ENCODE data around the gene KRTAP10-8.
"Not testable (repeated sequence)": the region's sequence is repeated elsewhere in the genome, so short reads cannot be mapped to it uniquely, and the experiment has no call there.

KRTAP10-8 gene

DNA sequence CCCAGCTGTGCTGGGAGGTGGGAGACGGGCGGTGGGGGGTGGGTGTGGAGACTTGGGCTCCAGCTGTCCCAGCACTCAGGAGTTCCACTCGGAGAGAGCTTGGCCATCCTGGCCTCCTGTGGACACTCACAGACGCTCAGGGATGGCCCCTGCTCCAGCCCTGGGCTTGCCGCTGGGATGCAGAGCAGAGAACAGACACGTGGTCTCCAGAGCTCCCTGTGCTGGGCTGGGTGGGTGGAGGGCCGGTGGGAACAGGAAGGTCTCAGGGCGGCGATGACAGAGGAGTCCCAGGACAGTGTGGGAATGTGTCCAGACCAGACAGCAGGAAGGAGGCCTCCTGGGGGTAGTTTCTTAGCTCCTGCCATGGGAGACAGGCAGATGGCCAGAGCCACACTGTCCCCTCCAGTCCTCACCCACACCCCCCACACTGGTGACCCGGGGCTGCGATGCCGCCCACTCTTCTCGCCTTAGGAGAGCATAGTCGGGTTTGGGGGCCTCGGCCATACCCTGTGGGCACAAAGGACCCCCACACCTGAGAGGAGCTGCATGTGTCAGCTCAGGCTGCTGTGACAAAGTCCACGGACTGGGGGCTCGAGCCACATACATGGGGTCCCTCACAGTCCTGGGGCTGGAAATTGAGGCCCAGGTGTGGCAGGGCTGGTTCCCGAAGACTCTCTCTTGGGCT is 17.0 kb downstream of the KRTAP10-8 start:
- in situ Hi-C loops (cut with HindIII; ENCODE audit: low pct_ligation_motif_present, low sequenced_read_pairs) = no loop called here
- TF ChIP-seq, protein P1, sequence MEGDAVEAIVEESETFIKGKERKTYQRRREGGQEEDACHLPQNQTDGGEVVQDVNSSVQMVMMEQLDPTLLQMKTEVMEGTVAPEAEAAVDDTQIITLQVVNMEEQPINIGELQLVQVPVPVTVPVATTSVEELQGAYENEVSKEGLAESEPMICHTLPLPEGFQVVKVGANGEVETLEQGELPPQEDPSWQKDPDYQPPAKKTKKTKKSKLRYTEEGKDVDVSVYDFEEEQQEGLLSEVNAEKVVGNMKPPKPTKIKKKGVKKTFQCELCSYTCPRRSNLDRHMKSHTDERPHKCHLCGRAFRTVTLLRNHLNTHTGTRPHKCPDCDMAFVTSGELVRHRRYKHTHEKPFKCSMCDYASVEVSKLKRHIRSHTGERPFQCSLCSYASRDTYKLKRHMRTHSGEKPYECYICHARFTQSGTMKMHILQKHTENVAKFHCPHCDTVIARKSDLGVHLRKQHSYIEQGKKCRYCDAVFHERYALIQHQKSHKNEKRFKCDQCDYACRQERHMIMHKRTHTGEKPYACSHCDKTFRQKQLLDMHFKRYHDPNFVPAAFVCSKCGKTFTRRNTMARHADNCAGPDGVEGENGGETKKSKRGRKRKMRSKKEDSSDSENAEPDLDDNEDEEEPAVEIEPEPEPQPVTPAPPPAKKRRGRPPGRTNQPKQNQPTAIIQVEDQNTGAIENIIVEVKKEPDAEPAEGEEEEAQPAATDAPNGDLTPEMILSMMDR (IDR thresholded peaks at IDR 0.05; ENCODE audit: low read depth, low read length, missing control alignments) = no peak
- Histone ChIP-seq H3K4me3 (ENCODE audit: low read depth, low read length) (no peak overlapping the region), H3K27me3 (replicated peaks) (no peaks in the 10 kb centered on the region), H3K27ac (no peak overlapping the region), H3K36me3 (replicated peaks) (no peaks in the 10 kb centered on the region)
- DNase-seq = no peak

DNA sequence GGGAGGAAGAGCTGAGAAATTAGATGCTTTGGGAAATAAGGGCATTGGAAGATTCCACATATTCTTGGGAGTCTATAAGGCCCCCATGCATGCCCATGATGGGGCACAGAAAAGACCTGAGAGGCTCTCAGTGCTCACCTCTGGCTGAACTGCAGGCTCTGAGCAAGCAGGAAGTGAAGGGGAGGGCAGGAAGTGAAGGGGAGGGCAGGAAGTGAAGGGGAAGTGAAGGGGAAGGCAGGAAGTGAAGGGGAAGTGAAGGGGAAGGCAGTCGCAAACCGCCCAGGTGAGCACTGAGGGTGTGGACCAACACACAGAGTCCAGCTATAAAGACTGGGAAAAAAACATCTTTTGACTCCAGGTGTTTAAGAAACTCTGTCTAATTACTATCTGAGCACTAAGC is 18.6 kb downstream of the KRTAP10-8 start:
- no peak overlapping the region for H3K4me3 ChIP-seq (ENCODE audit: low read depth, low read length)
- in situ Hi-C loops (cut with HindIII; ENCODE audit: low pct_ligation_motif_present, low sequenced_read_pairs) = no loop called here
- H3K27ac ChIP-seq = no peak overlapping the region
- H3K27me3 ChIP-seq (replicated peaks) = no peaks in the 10 kb centered on the region
- TF ChIP-seq, protein P1 (IDR thresholded peaks at IDR 0.05; ENCODE audit: low read depth, low read length, missing control alignments) = no peak
- no peak for DNase-seq
- no peaks in the 10 kb centered on the region for H3K36me3 ChIP-seq (replicated peaks)

DNA sequence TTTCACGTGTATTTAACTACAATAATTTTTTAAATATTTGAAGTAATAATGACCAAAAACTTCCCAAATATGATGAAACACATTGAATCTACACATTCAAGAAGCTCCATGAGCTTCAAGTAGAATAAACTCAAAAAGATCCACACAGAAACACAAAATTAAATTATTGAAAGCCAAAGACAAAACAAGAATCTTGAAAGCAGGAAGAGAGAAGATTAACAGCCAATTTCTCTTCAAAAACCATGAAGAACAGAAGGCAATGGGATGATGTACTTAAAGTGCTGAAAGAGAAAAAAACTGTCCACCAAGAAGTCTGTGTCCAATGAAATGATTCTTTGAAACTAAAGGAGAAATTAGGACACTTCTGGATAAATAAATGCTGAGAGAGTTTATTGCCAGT is 20.2 kb downstream of the KRTAP10-8 start:
- no peaks in the 10 kb centered on the region for H3K36me3 ChIP-seq (replicated peaks)
- no peak overlapping the region for H3K4me3 ChIP-seq (ENCODE audit: low read depth, low read length)
- H3K27me3 ChIP-seq (replicated peaks) = no peaks in the 10 kb centered on the region
- TF ChIP-seq, protein P1 (IDR thresholded peaks at IDR 0.05; ENCODE audit: low read depth, low read length, missing control alignments) = no peak
- no peak for DNase-seq
- no peak overlapping the region for H3K27ac ChIP-seq
- in situ Hi-C loops (cut with HindIII; ENCODE audit: low pct_ligation_motif_present, low sequenced_read_pairs) = no loop called here

DNA sequence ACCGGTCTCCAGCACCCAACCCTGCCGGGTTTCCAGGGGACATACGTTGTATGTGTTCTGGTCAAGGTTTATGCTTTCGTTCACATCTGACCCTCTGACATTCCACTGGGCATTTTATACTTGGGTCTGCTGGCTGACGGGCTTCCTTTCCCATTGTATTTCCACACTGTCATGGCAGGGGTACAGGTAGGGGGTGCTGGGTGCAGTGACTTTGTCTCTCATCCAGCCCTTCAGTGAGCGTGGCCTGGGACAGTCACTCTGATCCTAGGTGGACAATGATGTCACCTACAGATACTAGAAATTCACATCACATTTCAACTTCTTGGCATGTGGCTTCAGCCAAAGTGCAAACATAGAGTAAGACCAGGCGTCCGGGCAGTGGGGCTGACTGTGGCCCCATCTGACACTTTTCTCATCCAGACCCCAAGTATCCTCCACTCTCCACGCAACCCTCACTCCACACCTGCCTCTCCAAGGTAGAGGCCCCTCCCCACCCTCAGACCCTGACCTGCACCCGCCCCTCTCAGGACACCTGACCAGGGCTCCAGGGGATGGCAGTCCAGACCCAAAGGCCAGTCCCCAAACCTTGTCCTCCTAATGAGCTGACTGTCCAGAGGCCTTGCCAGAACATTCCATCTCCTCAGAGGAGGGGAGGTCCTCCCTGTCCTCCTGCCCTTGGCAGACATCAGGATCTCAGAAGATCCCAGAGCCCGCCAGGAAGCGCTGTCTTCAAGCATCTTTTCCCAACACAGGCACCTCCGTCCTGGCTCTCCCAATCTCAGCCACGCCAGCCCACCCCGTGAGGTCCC is 24.5 kb downstream of the KRTAP10-8 start:
- in situ Hi-C loops (cut with HindIII; ENCODE audit: low pct_ligation_motif_present, low sequenced_read_pairs) = no loop called here
- Histone ChIP-seq H3K4me3 (ENCODE audit: low read depth, low read length) (no peak overlapping the region), H3K27ac (no peak overlapping the region), H3K27me3 (replicated peaks) (no peaks in the 10 kb centered on the region), H3K36me3 (replicated peaks) (no peaks in the 10 kb centered on the region)
- no peak for DNase-seq
- TF ChIP-seq, protein P1 (IDR thresholded peaks at IDR 0.05; ENCODE audit: low read depth, low read length, missing control alignments) = no peak

DNA sequence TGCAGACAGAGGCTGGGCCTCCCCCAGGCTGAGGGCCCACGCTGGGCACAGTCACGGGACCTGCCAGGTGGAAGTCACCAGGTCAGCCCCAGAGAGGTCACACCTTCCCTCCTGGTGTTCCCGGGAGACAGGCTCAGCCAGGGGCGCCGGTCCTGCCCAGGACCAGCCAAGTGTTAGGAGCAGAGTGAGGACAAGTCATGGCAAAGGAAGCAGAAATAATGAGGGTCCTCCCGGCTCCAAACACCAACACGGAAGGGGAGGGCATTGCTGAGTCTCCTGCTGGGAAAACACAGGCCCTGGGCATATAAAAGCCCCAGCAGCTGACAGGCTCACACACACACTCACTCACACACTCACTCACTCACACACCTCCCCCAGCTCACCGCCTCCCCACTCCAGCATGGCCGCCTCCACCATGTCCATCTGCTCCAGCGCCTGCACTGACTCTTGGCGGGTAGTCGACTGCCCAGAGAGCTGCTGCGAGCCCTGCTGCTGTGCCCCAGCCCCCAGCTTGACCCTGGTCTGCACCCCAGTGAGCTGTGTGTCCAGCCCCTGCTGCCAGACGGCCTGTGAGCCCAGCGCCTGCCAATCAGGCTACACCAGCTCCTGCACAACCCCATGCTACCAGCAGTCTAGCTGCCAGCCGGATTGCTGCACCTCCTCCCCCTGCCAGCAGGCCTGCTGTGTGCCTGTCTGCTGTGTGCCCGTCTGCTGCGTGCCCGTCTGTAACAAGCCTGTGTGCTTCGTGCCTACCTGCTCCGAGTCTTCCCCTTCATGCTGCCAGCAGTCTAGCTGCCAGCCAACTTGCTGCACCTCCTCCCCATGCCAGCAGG is 25.4 kb downstream of the KRTAP10-8 start, which contains the start of gene KRTAP10-10:
KRTAP10-10 (plus strand) TSS at position 339 of the 833 bp plus-strand sequence; CDS start at position 401, 62 bp downstream.
- Histone ChIP-seq H3K4me3 (ENCODE audit: low read depth, low read length) (no peak within 1 kb of the TSS), H3K27ac (no peak within 1 kb of the TSS), H3K27me3 (replicated peaks) (no peaks in the 10 kb centered on the region), H3K36me3 (replicated peaks) (no peaks in the 10 kb centered on the region)
- in situ Hi-C loops (cut with HindIII; ENCODE audit: low pct_ligation_motif_present, low sequenced_read_pairs) = no loop called here
- TF ChIP-seq, protein P1 (IDR thresholded peaks at IDR 0.05; ENCODE audit: low read depth, low read length, missing control alignments) = no peak
- no peak for DNase-seq

DNA sequence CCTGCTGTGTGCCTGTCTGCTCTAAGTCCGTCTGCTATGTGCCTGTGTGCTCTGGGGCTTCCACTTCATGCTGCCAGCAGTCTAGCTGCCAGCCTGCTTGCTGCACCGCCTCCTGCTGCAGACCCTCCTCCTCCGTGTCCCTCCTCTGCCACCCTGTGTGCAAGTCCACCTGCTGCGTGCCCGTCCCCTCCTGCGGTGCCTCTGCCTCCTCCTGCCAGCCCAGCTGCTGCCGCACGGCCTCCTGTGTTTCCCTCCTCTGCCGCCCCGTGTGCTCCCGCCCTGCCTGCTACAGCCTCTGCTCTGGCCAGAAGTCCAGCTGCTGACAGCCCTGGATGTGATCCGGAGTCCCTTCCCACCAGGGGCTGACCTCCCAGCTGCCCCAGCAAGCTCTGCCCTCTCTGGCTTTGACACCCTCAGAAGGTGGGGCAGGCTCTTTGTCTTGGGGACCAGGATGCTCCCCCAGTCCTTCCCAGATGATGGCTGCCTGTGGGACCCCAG is 26.0 kb downstream of the KRTAP10-8 start:
- in situ Hi-C loops (cut with HindIII; ENCODE audit: low pct_ligation_motif_present, low sequenced_read_pairs); H3K36me3 ChIP-seq (replicated peaks); H3K4me3 ChIP-seq (ENCODE audit: low read depth, low read length); DNase-seq; H3K27me3 ChIP-seq (replicated peaks); H3K27ac ChIP-seq: not testable (repeated sequence)

DNA sequence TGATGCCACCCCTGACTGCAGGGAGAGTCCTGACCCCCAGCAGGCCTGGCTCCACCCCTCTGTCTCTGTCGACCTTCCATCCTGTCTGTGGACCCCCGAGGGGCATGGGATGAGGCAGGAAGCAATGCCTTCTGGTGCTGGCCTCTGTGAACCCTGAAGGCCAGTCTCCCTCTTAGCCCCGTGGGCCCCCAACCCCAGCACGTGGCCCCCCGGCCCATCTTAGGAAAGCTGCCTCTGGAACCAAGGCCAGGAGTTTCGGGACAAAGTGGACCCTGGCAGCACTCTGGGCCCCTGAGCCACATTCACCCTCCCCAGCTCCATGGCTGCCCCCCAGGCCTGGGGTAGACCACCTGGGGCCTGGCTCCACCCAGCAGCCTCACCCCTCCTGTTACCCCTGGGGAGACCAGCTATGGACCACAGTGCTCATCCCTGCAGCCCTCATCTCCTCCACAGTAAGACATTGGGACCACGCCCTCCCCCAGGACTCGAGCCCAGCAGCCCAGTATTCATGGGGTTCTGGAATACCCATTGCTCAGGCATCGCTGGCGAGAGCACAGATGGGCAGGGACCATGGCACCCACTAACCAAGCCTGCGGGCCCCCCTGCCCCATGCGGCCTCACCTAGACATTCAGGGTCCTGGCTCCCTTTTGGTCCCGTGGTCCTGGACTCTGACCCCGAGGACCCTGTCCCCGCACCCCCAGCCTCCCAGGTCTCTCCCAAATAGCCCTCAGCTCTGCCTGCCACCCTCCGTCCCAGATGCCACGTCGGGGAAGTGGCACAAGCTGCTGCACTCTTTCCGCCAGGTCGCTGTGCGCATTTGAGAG is 26.8 kb downstream of the KRTAP10-8 start:
- H3K4me3 ChIP-seq (ENCODE audit: low read depth, low read length); H3K27me3 ChIP-seq (replicated peaks); H3K27ac ChIP-seq; in situ Hi-C loops (cut with HindIII; ENCODE audit: low pct_ligation_motif_present, low sequenced_read_pairs); DNase-seq; H3K36me3 ChIP-seq (replicated peaks): not testable (repeated sequence)

All from brain microvascular endothelial cell (primary cell).